HAP-1 (cell line): ENCODE data around the gene NR5A1.

Source experiments
- DNase-seq, 2 experiments: peaks; one replicate each; pipeline ENCODE4 v3.0.0-alpha.2; 2016 to 2020; ENCODE audit warnings: low spot score in 2 of 2
- H3K27me3 ChIP-seq: fragments of 250-450 bp; sonication (Bioruptor Pico); 2 replicates; pipeline ENCODE4 v1.5.1; 2020; ENCODE audit warnings: low read depth, mild to moderate bottlenecking, moderate library complexity
- H3K36me3 ChIP-seq: fragments of 250-450 bp; sonication (Bioruptor Pico); replicated peaks from 2 replicates; pipeline ENCODE4 v1.5.1; 2020; ENCODE audit warnings: mild to moderate bottlenecking
- H3K4me1 ChIP-seq: fragments of 250-450 bp; sonication (Bioruptor Pico); 2 replicates; pipeline ENCODE4 v1.5.1; 2020; ENCODE audit warnings: mild to moderate bottlenecking
- H3K4me3 ChIP-seq: fragments of 250-450 bp; sonication (Bioruptor Pico); 2 replicates; pipeline ENCODE4 v1.5.1; 2020; ENCODE audit warnings: mild to moderate bottlenecking, moderate library complexity
- H3K9me3 ChIP-seq: fragments of 250-450 bp; sonication (Bioruptor Pico); 2 replicates; pipeline ENCODE4 v1.5.1; 2020; ENCODE audit warnings: mild to moderate bottlenecking, moderate library complexity
- in situ Hi-C: fragments of 300-500 bp; cut with MboI; formaldehyde crosslinking; loops from 3 replicates; pipeline ENCODE4 v1.14.3; 2020; ENCODE audit warnings: low sequenced_read_pairs, inconsistent platforms, mixed read lengths

NR5A1 gene

DNA sequence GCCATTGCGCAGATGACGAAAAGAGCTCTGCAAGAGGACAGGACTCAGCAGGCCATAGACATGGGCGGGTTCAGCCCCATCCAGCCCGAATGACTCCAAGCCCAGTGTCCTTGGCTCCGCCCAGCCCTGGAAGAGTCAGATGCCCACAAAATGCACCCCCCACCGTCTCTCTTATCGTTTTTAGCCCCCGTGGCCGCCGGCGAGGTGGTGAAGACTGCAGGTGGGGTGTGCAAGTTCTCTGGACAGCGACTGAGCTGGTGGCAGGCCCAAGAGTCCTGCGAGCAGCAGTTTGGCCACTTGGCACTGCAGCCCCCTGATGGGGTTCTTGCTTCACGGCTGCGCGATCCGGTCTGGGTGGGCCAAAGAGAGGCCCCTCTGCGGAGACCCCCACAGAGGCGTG, 54.9 kb downstream of the NR5A1 start:
- Histone ChIP-seq H3K4me3 (no peak overlapping the region), H3K4me1 (no peaks in the 10 kb centered on the region; the same call in 1 of the 2 replicates), H3K9me3 (no peaks in the 10 kb centered on the region), H3K27me3 (no peaks in the 10 kb centered on the region), H3K36me3 (no peaks in the 10 kb centered on the region)
- in situ Hi-C loops, result no loop called here
- no peak for DNase-seq

DNA sequence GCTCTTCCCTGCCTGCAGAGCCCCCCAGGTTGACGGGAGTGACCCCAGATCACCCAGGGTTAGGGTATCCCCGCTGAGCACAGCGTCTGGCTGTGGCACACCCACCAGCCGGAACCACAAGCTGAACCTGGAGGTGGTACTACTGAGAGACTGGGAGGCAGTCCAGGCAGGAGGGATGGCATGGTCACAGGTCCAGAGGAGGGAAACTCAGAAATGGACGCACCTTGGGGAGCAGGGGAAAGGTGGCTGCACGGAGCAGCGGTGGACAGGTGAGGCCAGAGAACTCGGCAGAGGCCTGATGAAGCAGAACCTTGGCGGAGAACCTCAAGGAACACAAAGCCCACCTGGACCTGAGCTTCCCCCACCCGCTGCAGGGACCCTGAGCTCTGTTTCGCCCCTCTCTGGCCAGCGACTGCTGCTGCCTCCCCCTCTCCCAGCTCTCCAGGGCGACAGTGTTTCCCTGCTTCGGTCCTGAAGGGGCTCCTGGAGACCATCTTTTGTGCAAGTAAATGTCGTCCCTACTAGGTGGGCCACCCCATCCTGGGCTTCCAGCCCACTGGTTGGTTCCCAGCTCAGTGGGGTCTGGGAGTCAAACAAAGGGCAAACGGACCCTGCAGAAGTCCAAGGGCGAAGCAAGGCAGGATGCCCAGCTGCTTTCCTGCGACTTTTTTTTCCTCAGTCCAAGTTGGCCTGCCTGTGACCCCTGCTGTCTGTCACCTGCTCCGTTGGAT, 56.1 kb downstream of the NR5A1 start:
- DNase-seq, result no peak
- Histone ChIP-seq H3K36me3 (no peaks in the 10 kb centered on the region), H3K27me3 (no peaks in the 10 kb centered on the region), H3K9me3 (no peaks in the 10 kb centered on the region), H3K4me3 (no peak overlapping the region), H3K4me1 (no peaks in the 10 kb centered on the region; the same call in 1 of the 2 replicates)
- in situ Hi-C loops, result no loop called here

DNA sequence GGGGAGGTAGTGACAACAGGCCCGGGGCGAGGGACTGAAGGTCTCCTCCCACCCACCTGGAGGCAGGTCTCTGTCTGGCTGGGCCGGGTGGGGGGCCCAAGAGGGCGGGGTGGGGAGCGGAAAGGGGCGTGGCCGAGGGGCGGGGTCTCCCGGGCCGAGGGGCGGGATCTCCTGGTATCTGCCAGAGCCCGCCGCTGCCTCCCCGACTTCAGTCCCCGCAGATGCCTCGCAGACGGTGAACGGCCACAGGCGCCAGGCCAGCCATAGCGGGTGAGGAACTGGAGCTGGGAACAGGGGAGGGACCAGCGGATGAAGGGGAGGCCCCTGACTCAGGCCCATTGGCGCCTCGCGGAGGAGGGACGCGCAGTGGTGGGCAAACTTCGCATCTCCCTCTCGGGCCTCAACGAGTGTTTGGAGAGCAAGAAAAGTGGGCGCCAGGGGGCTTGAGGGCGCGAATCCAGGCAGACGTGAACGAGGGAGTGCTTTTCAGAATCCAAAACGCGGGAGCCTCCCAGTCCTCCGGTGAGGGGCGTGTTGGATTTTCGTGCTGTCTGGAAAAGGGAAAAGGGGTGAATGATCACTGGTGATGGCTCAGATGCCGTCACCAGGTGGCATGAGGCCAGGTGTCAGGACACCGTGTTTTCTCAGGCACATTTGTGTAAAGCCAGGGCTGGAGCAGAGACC, 56.8 kb downstream of the NR5A1 start, which contains the start of gene ADGRD2:
Gene ADGRD2 (plus strand): TSS at position 211 of the 684 bp plus-strand sequence. CDS start 1,216 bp downstream, outside the sequence.
- no peak for DNase-seq
- Histone ChIP-seq H3K4me3 (no peak within 1 kb of the TSS), H3K36me3 (no peaks in the 10 kb centered on the region), H3K9me3 (no peaks in the 10 kb centered on the region), H3K27me3 (no peaks in the 10 kb centered on the region), H3K4me1 (no peaks in the 10 kb centered on the region; the same call in 1 of the 2 replicates)
- in situ Hi-C loops, result no loop called here

DNA sequence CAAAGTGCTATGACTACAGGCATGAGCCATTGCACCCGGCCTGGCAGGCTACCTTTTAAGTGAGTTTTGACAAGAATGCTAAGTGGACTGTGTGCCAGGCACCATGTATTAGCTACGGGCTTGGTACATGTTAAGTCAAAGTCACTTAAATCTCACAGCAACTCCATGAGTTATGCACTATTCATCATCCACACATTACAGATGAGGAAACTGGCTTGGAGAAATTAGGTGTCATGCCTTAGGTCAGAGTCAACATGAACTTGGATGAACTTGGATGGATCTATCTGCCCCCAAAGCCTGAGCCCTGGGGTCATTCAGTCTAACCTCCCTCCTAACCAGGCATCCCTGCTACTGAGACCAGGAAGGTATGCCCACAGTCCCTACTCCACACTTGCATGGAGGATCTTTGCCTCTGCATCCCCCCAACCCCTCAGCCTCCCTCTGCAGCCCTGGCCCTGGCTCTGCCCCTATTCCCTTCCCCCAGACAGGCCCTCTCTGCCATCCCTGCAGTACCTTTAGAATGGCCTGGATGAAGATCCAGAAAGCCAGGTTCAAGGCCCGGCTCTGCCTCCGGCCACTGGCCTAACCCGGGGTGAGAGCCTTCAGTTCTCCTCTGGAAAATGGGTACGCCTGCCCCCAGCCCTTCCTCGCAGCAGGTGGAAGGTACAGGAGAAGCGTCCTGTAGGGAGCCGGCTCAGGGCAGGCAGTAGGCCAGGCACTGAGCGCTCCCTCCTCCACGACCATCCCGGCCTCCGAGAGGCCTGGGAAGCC, 57.6 kb downstream of the NR5A1 start:
- in situ Hi-C loops, result no loop called here
- Histone ChIP-seq H3K9me3 (no peaks in the 10 kb centered on the region), H3K4me3 (no peak overlapping the region), H3K27me3 (no peaks in the 10 kb centered on the region), H3K36me3 (no peaks in the 10 kb centered on the region), H3K4me1 (no peaks in the 10 kb centered on the region; the same call in 1 of the 2 replicates)
- DNase-seq, result no peak

DNA sequence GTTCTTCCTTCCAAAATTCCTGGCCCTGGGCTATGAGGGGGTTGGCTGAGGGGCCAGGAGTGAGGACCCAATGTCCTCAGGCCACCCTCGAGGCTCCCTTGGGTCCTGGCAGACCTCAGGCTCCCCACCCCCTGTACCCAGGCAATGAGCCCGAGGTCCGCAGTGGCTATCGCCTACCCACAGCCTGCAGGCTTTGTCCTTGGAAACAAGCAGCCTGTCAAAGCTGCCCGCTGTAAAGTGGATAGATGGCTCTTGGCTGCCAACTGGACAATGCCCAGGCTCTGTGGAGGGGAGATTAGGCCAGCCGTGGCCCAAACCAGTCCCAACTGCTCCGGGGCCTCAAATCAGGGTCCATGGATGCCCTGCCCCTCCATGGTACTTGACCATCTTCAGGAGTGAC, 59.2 kb downstream of the NR5A1 start:
- no peaks in the 10 kb centered on the region; the same call in 1 of the 2 replicates for H3K4me1 ChIP-seq
- H3K4me3 ChIP-seq, result no peak overlapping the region
- no peaks in the 10 kb centered on the region for H3K9me3 ChIP-seq
- no peaks in the 10 kb centered on the region for H3K27me3 ChIP-seq
- DNase-seq, result no peak
- H3K36me3 ChIP-seq, result no peaks in the 10 kb centered on the region
- in situ Hi-C loops, result no loop called here

DNA sequence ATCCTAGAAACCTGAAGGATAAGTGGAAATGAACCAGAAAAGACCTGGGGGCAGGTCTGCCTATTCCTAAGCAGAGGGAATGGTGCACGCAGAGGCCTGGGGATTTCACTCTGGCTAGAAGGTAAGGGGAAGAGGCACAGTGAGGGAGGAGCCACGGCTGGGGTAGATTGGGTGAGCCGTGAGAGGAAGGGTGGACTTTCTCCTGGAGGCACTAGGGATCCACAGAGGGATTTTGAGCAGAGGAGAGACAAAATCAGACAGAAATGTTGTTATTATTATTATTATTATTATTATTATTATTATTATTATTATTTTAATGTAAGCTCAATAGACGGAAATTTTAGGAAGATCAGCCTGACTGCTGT, 59.9 kb downstream of the NR5A1 start:
- in situ Hi-C loops, result no loop called here
- Histone ChIP-seq H3K27me3 (no peaks in the 10 kb centered on the region), H3K9me3 (no peaks in the 10 kb centered on the region), H3K4me1 (no peaks in the 10 kb centered on the region), H3K36me3 (no peaks in the 10 kb centered on the region), H3K4me3 (no peak overlapping the region)
- DNase-seq, result no peak

DNA sequence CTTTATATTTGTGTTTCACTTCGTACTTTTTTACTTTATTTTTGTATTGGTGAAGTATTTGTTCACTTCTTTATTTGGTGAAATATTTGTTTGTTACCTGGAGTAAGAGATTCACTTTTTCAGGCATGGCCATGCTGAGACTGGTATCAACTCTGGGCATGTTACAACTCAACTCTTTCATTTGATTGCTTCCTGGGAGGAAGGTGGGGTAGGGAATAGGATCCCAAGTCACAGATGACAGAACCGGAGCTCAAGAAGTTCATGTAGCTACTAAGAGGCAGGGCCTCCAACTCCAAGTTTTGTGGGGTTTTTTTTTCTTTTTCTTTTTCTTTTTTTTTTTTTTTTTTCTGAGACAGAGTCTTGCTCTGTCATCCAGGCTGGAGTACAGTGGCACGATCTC, 63.0 kb downstream of the NR5A1 start:
- in situ Hi-C loops, result no loop called here
- DNase-seq, result no peak
- no peak overlapping the region for H3K4me3 ChIP-seq
- no peaks in the 10 kb centered on the region for H3K9me3 ChIP-seq
- 0 out of 2 replicates have a peak, but pooled peaks cover 2% of the 10 kb centered on the region for H3K27me3 ChIP-seq
- no peaks in the 10 kb centered on the region for H3K36me3 ChIP-seq
- H3K4me1 ChIP-seq, result no peaks in the 10 kb centered on the region

DNA sequence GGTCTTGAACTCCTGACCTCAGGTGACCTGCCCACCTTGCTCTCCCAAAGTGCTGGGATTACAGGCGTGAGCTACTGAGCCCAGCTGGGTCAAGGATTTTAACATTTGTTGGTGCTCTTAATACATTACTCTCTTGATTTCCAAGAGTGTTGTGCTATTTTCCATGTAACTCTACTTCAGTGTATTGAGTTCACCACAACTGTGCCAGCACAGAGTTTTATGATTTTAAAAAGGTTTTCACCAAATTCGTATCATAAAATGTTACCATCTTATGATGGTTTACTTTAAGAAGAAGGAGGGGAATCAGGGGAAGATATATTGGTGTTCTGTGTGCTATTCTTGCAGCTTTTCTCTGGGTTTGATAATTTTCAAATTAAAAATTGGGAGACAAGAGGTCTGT, 63.6 kb downstream of the NR5A1 start:
- in situ Hi-C loops, result no loop called here
- no peaks in the 10 kb centered on the region for H3K4me1 ChIP-seq
- H3K4me3 ChIP-seq, result no peak overlapping the region
- DNase-seq, result no peak
- H3K9me3 ChIP-seq, result no peaks in the 10 kb centered on the region
- H3K27me3 ChIP-seq, result 0 out of 2 replicates have a peak, but pooled peaks cover 2% of the 10 kb centered on the region
- no peaks in the 10 kb centered on the region for H3K36me3 ChIP-seq

DNA sequence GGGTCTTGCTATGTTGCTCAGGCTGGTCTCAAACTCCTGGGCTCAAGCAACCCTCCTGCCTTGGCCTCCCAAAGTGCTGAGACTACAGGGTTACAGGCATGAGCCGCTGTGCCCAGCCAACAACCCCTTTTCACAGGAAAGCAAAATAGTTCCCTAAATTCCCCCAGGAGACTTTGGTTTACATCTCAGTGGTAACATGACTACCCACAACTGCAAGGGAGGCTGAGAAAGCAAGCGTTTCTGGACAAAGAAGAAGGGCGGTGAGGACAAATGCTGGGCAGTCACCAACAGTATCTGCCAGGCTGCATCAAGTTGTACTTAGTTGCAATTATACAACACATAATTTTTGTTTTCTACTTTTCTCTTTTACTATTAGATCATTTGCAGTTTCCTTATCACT, 64.4 kb downstream of the NR5A1 start:
- in situ Hi-C loops, result no loop called here
- no peaks in the 10 kb centered on the region for H3K9me3 ChIP-seq
- 0 out of 2 replicates have a peak, but pooled peaks cover 2% of the 10 kb centered on the region for H3K27me3 ChIP-seq
- DNase-seq, result no peak
- H3K4me1 ChIP-seq, result no peaks in the 10 kb centered on the region
- H3K36me3 ChIP-seq, result no peaks in the 10 kb centered on the region
- no peak overlapping the region for H3K4me3 ChIP-seq

DNA sequence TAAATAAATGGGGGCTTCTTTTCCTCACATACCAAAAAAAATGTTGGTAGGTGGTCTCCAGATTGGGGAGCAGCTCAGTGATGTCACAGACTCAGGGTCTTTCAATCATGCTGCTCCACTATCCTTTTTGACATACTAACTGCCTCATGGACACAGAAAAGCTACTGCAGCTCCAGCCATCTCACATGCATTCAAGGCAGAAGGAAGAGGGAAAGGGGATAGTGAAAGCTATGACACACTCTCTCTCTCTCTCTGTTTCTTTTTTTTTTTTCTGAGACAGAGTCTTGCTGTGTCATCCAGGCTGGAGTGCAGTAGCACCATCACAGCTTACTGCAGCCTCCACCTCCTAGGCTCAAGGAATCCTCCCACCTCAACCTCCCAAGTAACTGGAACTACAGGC, 64.8 kb downstream of the NR5A1 start:
- H3K9me3 ChIP-seq, result no peaks in the 10 kb centered on the region
- no peak for DNase-seq
- in situ Hi-C loops, result no loop called here
- H3K4me3 ChIP-seq, result no peak overlapping the region
- H3K27me3 ChIP-seq, result 0 out of 2 replicates have a peak, but pooled peaks cover 2% of the 10 kb centered on the region
- H3K4me1 ChIP-seq, result no peaks in the 10 kb centered on the region
- H3K36me3 ChIP-seq, result no peaks in the 10 kb centered on the region

DNA sequence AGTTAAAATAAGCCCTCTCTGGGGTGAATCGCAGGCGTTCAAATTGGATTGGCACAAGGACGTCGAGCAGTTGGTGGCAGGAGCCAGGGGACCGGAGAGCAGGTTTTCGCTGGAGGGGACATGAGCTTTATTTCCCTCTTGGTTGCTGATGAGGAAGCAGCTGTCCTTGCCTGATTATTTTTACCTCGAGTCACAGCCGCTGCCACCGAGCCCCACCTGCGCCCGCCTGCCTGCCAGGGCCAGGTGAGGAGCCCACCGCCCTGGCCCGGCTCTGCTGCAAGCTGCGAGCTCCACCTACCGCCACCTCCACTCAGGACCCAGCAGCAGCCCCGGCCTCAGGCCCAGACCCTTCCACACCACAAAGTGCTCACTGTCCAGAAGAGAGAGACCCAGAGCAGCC, 65.9 kb downstream of the NR5A1 start:
- Histone ChIP-seq H3K4me1 (no peaks in the 10 kb centered on the region), H3K9me3 (no peaks in the 10 kb centered on the region), H3K36me3 (no peaks in the 10 kb centered on the region), H3K4me3 (no peak overlapping the region), H3K27me3 (0 out of 2 replicates have a peak, but pooled peaks cover 2% of the 10 kb centered on the region)
- DNase-seq, result no peak
- in situ Hi-C loops, result no loop called here

DNA sequence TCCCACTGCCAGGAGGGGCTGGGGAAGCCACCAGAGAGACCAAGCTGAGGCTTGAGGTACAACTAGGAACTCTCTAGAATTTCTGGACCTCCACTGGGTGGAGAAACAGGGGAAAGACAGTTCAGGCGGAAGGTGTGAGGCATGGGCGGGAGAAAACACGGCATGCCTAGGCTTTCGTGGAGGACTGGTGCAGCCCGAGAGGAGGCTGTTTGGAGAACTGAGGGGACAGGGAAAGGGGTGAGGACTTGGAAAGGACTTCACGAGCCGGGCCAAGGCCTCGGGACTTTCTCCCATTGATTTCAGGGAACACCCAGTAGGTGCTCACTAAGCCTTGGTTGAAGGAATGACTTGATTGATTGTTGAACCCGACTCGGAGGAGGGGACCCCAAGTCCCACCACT, 66.4 kb downstream of the NR5A1 start:
- H3K36me3 ChIP-seq, result no peaks in the 10 kb centered on the region
- no peak overlapping the region for H3K4me3 ChIP-seq
- in situ Hi-C loops, result no loop called here
- no peaks in the 10 kb centered on the region for H3K4me1 ChIP-seq
- H3K27me3 ChIP-seq, result 0 out of 2 replicates have a peak, but pooled peaks cover 2% of the 10 kb centered on the region
- no peaks in the 10 kb centered on the region for H3K9me3 ChIP-seq
- no peak for DNase-seq

DNA sequence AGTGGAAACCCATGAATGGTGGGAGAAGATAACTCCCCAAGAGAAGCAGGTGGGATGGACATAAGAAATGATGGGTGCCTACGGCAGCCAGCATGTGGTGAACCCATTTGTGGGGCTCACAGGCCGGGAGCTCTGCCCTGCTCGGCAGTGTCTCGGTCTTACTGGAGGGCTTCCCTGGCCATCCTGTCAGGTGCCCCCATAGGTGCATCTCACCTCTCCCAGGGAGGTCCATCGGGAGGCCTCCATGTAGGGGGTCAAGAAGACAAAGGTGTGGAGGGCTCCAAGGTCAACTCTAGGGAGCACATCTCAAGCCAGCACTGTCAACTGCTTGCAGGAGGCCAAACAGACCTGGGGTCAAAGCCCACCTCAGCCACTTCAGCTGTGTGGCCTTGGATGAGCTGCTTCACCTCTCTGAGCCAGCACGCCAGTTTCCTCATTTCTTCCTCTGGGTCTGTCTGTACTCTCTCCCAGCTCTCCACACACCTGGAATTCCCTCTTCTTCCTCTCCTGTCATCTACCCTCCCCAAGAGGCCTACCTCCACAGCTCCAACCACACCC, 67.4 kb downstream of the NR5A1 start:
- Histone ChIP-seq H3K4me3 (no peak overlapping the region), H3K27me3 (0 out of 2 replicates have a peak, but pooled peaks cover 2% of the 10 kb centered on the region), H3K9me3 (no peaks in the 10 kb centered on the region), H3K36me3 (no peaks in the 10 kb centered on the region), H3K4me1 (no peaks in the 10 kb centered on the region)
- in situ Hi-C loops, result no loop called here
- DNase-seq, result no peak
